ENCODE results near the gene NDUFAF7. TPM values are rescaled to one million over a fixed set of nuclear protein-coding genes. Genes with fewer than 3 reads are reported as not detected.
"Not testable (repeated sequence)": the region's sequence is repeated elsewhere in the genome, so short reads cannot be mapped to it uniquely, and the experiment has no call there.

Gene NDUFAF7
- total RNA-seq, 1 donor, result 11.1 TPM

- TF ChIP-seq CTCF (IDR thresholded peaks at IDR 0.05; ENCODE audit: insufficient read depth, low read length), result no peak
- H3K4me3 ChIP-seq (ENCODE audit: low read depth, low read length), result no peak overlapping the region
- DNase-seq (ENCODE audit: low read depth), result no peak
Measured at GRCh38 chr2:37203708-37204107, 27.8 kb upstream of the NDUFAF7 start.

- not testable (repeated sequence) for H3K4me3 ChIP-seq (ENCODE audit: low read depth, low read length); DNase-seq (ENCODE audit: low read depth)
Measured at GRCh38 chr2:37205071-37205661, 26.3 kb upstream of the NDUFAF7 start.

- TF ChIP-seq CTCF (IDR thresholded peaks at IDR 0.05; ENCODE audit: insufficient read depth, low read length), result no peak
- no peak overlapping the region for H3K4me3 ChIP-seq (ENCODE audit: low read depth, low read length)
- no peak for DNase-seq (ENCODE audit: low read depth)
Measured at GRCh38 chr2:37205689-37206341, 25.6 kb upstream of the NDUFAF7 start.

GRCh38 chr2:37206760-37207159 lies 24.7 kb upstream of the NDUFAF7 start:
- H3K4me3 ChIP-seq (ENCODE audit: low read depth, low read length); DNase-seq (ENCODE audit: low read depth): not testable (repeated sequence)

GRCh38 chr2:37211212-37211611 lies 20.2 kb upstream of the NDUFAF7 start:
- no peak for TF ChIP-seq CTCF (IDR thresholded peaks at IDR 0.05; ENCODE audit: insufficient read depth, low read length)
- no peak overlapping the region for H3K4me3 ChIP-seq (ENCODE audit: low read depth, low read length)
- DNase-seq (ENCODE audit: low read depth), result no peak

- no peak overlapping the region for H3K4me3 ChIP-seq (ENCODE audit: low read depth, low read length)
- no peak for DNase-seq (ENCODE audit: low read depth)
- TF ChIP-seq CTCF (IDR thresholded peaks at IDR 0.05; ENCODE audit: insufficient read depth, low read length), result no peak
Measured at GRCh38 chr2:37211939-37212338, 19.5 kb upstream of the NDUFAF7 start.

GRCh38 chr2:37215250-37215649 lies 16.2 kb upstream of the NDUFAF7 start:
- TF ChIP-seq CTCF (IDR thresholded peaks at IDR 0.05; ENCODE audit: insufficient read depth, low read length), result no peak
- peak; percentile 39 for DNase-seq (ENCODE audit: low read depth)

GRCh38 chr2:37219046-37219445 lies 12.4 kb upstream of the NDUFAF7 start:
- no peak overlapping the region for H3K4me3 ChIP-seq (ENCODE audit: low read depth, low read length)
- TF ChIP-seq CTCF (IDR thresholded peaks at IDR 0.05; ENCODE audit: insufficient read depth, low read length), result no peak
- DNase-seq (ENCODE audit: low read depth), result no peak

More at GRCh38 chr2:37215250-37215649, 16.2 kb upstream of the NDUFAF7 start:
- H3K4me3 ChIP-seq (ENCODE audit: low read depth, low read length), result no peak overlapping the region

All from fibroblast of the aortic adventitia (primary cell).